Left ventricle myocardium inferior (tissue), 1 donor: ENCODE measurements around the gene RNF145. TPM values are rescaled to one million over a fixed set of nuclear protein-coding genes. Genes with fewer than 3 reads are reported as not detected.

ENCODE experiments used
- DNase-seq: peaks from one replicate; pipeline ENCODE4 v3.0.0-alpha.2; 2020
- H3K27ac ChIP-seq: fragments of 200-600 bp; replicated peaks from 2 replicates; pipeline ENCODE4 v1.8.0; 2021
- H3K27me3 ChIP-seq: fragments of 200-600 bp; 2 replicates; pipeline ENCODE4 v1.8.0; 2021; ENCODE audit warnings: low read depth
- H3K36me3 ChIP-seq: fragments of 200-600 bp; 2 replicates; pipeline ENCODE4 v1.8.0; 2021
- H3K4me1 ChIP-seq: fragments of 200-600 bp; 2 replicates; pipeline ENCODE4 v1.8.0; 2021
- H3K4me3 ChIP-seq: fragments of 200-600 bp; 2 replicates; pipeline ENCODE4 v1.8.0; 2021; ENCODE audit warnings: mild to moderate bottlenecking, moderate library complexity
- H3K9me3 ChIP-seq: fragments of 200-600 bp; replicated peaks from 2 replicates; pipeline ENCODE4 v1.8.0; 2021
- CTCF ChIP-seq: fragments of 200-600 bp; IDR thresholded peaks from 2 replicates; pipeline ENCODE4 v1.8.0; 2021; ENCODE audit warnings: antibody characterized with exemption, mild to moderate bottlenecking, borderline replicate concordance
- intact Hi-C: fragments of 100-400 bp; cut with micrococcal nuclease; formaldehyde crosslinking; loops from one replicate; pipeline ENCODE4 v1.11.0; 2022
- total RNA-seq: library from RNA; stranded (reverse); fragmentation: NEBNext Ultra II Directional; extraction: Animal tissue kit (Norgen Biotek cat#: 25700); gene quantifications from one replicate; pipeline ENCODE4 v1.2.1, GENCODE V29; 2021
- donor health status: DM: no; HTN: yes; CAD: no; lungs with severe emphysema.

RNF145 gene
- total RNA-seq, 1 donor from 2014 or later: 18.0 TPM

- intact Hi-C loops: no loop called here
- no peaks in the 10 kb centered on the region for H3K9me3 ChIP-seq
- DNase-seq: no peak
- no peaks in the 10 kb centered on the region for H3K36me3 ChIP-seq
- no peak overlapping the region for H3K4me3 ChIP-seq
- no peak for TF ChIP-seq CTCF
- peak overlapping the region; percentile 64 for H3K27ac ChIP-seq
- H3K27me3 ChIP-seq: no peaks in the 10 kb centered on the region
- peaks cover 85% of the 10 kb centered on the region for H3K4me1 ChIP-seq
Observed at GRCh38 chr5:159181152-159181551, 28.2 kb downstream of the RNF145 start.

- H3K4me1 ChIP-seq: peaks cover 87% of the 10 kb centered on the region
- intact Hi-C loops: no loop called here
- DNase-seq: no peak
- H3K27me3 ChIP-seq: no peaks in the 10 kb centered on the region
- no peaks in the 10 kb centered on the region for H3K36me3 ChIP-seq
- TF ChIP-seq CTCF: no peak
- no peak overlapping the region for H3K4me3 ChIP-seq
- peak overlapping the region; percentile 64 for H3K27ac ChIP-seq
- no peaks in the 10 kb centered on the region for H3K9me3 ChIP-seq
Observed at GRCh38 chr5:159179529-159180305, 29.6 kb downstream of the RNF145 start.

- peak overlapping the region; percentile 64 for H3K27ac ChIP-seq
- H3K27me3 ChIP-seq: no peaks in the 10 kb centered on the region
- no peak for TF ChIP-seq CTCF
- DNase-seq: no peak
- H3K4me1 ChIP-seq: peaks cover 88% of the 10 kb centered on the region
- no peaks in the 10 kb centered on the region for H3K36me3 ChIP-seq
- H3K4me3 ChIP-seq: no peak overlapping the region
- no peaks in the 10 kb centered on the region for H3K9me3 ChIP-seq
- intact Hi-C loops: no loop called here
Observed at GRCh38 chr5:159178978-159179377, 30.4 kb downstream of the RNF145 start.

- DNase-seq: no peak
- H3K36me3 ChIP-seq: peaks cover 6% of the 10 kb centered on the region
- no peak overlapping the region for H3K4me3 ChIP-seq
- intact Hi-C loops: no loop called here
- peaks cover 64% of the 10 kb centered on the region for H3K4me1 ChIP-seq
- no peak for TF ChIP-seq CTCF
- H3K9me3 ChIP-seq: no peaks in the 10 kb centered on the region
- no peaks in the 10 kb centered on the region for H3K27me3 ChIP-seq
- H3K27ac ChIP-seq: peak overlapping the region; percentile 76
Observed at GRCh38 chr5:159175547-159175946, 33.8 kb downstream of the RNF145 start.

GRCh38 chr5:159174511-159175168 lies 34.7 kb downstream of the RNF145 start:
- Histone ChIP-seq H3K4me1 (peaks cover 55% of the 10 kb centered on the region), H3K27me3 (no peaks in the 10 kb centered on the region), H3K9me3 (no peaks in the 10 kb centered on the region), H3K4me3 (no peak overlapping the region), H3K27ac (peak overlapping the region; percentile 76), H3K36me3 (peaks cover 6% of the 10 kb centered on the region)
- intact Hi-C loops: no loop called here
- no peak for DNase-seq
- no peak for TF ChIP-seq CTCF
